ENCODE data around the gene KLHL7. TPM values are rescaled to one million over a fixed set of nuclear protein-coding genes. Genes with fewer than 3 reads are reported as not detected.

The KLHL7 gene
- total and polyA plus RNA-seq, 9 of the 15 experiments (the other 6 are each of a cell fraction or from before 2014, with no cell fraction given): 4.2 to 63.1 (median 32.3) TPM

- TF ChIP-seq TEAD4 (IDR thresholded peaks at IDR 0.05; ENCODE audit: low read length) (peak; percentile 70), TEAD4 (CRISPR knock-in tag; IDR thresholded peaks at IDR 0.05; ENCODE audit: borderline replicate concordance) (no peak), KLF6 (CRISPR knock-in tag; IDR thresholded peaks at IDR 0.05; ENCODE audit: borderline replicate concordance) (no peak), MCM2 (IDR thresholded peaks at IDR 0.05; ENCODE audit: low read depth) (no peak), LEF1 (IDR thresholded peaks at IDR 0.05) (peak; percentile 61), NCOR1 (IDR thresholded peaks at IDR 0.05) (peak; percentile 85), FOXJ3 (CRISPR knock-in tag; IDR thresholded peaks at IDR 0.05) (no peak), TRIM24 (IDR thresholded peaks at IDR 0.05) (peak; percentile 77 to 81; a peak in 3 of 4 replicates), ZEB2 (IDR thresholded peaks at IDR 0.05) (peak; percentile 65; the same call in 1 of the 2 replicates), TBP (optimal IDR thresholded peaks at IDR 0.05; ENCODE audit: low read depth, low read length) (no peak), CBFA2T3 (IDR thresholded peaks at IDR 0.05) (peak; percentile 89), ZNF143 (CRISPR knock-in tag; IDR thresholded peaks at IDR 0.05) (no peak), RBM14 (IDR thresholded peaks at IDR 0.05; ENCODE audit: borderline replicate concordance, insufficient read depth, low read depth, low read length) (no peak), BRD9 (IDR thresholded peaks at IDR 0.05; ENCODE audit: low read depth, partially characterized antibody) (no peak), TAL1 (IDR thresholded peaks at IDR 0.05) (peak; percentile 74), ZFX (CRISPR knock-in tag; IDR thresholded peaks at IDR 0.05) (peak; percentile 60), ZNF766 (CRISPR knock-in tag; conservative IDR thresholded peaks at IDR 0.05) (peak; percentile 48; the same call in 1 of the 2 replicates), TAF9B (IDR thresholded peaks at IDR 0.05; ENCODE audit: partially characterized antibody) (peak; percentile 40), DPF2 (IDR thresholded peaks at IDR 0.05) (peak; percentile 98), GATA2 (CRISPR knock-in tag; IDR thresholded peaks at IDR 0.05) (peak; percentile 87), MBD2 (IDR thresholded peaks at IDR 0.05; ENCODE audit: borderline replicate concordance, low read depth) (peak; percentile 48; the same call in 1 of the 2 replicates), CEBPG (CRISPR knock-in tag; IDR thresholded peaks at IDR 0.05) (no peak), CEBPG (tag; conservative IDR thresholded peaks at IDR 0.05 in 1 of 2, IDR thresholded peaks at IDR 0.05 in 1 of 2) (no peak), JUND (IDR thresholded peaks at IDR 0.05; ENCODE audit: borderline replicate concordance, low read depth, low read length) (peak; percentile 62), JUND (tag; IDR thresholded peaks at IDR 0.05; ENCODE audit: borderline replicate concordance, low read depth, low read length) (peak; percentile 70; the same call in 1 of the 3 replicates), SMARCC2 (IDR thresholded peaks at IDR 0.05; ENCODE audit: low read depth) (peak; percentile 81), MYNN (IDR thresholded peaks at IDR 0.05) (0 out of 2 replicates have a peak, but pooled peaks have one; percentile 43), MYNN (CRISPR knock-in tag; IDR thresholded peaks at IDR 0.05) (no peak), ZNF644 (tag; IDR thresholded peaks at IDR 0.05; ENCODE audit: low read depth) (0 out of 2 replicates have a peak, but pooled peaks have one; percentile 27), EP300 (IDR thresholded peaks at IDR 0.05; ENCODE audit: low read length) (peak; percentile 65; the same call in 1 of the 2 replicates), BRF1 (IDR thresholded peaks at IDR 0.05; ENCODE audit: borderline replicate concordance, extremely low read depth, insufficient read length) (no peak), ZNF764 (CRISPR knock-in tag; IDR thresholded peaks at IDR 0.05; ENCODE audit: low read depth) (0 out of 2 replicates have a peak, but pooled peaks have one; percentile 18)
- TF ChIP-seq, protein P1, sequence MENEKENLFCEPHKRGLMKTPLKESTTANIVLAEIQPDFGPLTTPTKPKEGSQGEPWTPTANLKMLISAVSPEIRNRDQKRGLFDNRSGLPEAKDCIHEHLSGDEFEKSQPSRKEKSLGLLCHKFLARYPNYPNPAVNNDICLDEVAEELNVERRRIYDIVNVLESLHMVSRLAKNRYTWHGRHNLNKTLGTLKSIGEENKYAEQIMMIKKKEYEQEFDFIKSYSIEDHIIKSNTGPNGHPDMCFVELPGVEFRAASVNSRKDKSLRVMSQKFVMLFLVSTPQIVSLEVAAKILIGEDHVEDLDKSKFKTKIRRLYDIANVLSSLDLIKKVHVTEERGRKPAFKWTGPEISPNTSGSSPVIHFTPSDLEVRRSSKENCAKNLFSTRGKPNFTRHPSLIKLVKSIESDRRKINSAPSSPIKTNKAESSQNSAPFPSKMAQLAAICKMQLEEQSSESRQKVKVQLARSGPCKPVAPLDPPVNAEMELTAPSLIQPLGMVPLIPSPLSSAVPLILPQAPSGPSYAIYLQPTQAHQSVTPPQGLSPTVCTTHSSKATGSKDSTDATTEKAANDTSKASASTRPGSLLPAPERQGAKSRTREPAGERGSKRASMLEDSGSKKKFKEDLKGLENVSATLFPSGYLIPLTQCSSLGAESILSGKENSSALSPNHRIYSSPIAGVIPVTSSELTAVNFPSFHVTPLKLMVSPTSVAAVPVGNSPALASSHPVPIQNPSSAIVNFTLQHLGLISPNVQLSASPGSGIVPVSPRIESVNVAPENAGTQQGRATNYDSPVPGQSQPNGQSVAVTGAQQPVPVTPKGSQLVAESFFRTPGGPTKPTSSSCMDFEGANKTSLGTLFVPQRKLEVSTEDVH (IDR thresholded peaks at IDR 0.05; ENCODE audit: low read depth, partially characterized antibody): peak; percentile 56
These were observed 85.4 kb downstream of the KLHL7 start (continued) for GRCh38 chr7:23191022-23191421.

All from K562 (cell line).